ENCODE data around the gene CRELD2. TPM values are rescaled to one million over a fixed set of nuclear protein-coding genes. Genes with fewer than 3 reads are reported as not detected.
A peak's percentile ranks its signal among the peaks of the same experiment; 100 is the strongest.

Gene CRELD2
- total and polyA plus RNA-seq, 2 experiments from 2014 or later: 35.7 to 47.7 TPM

- Mint-ChIP-seq H3K9me3 (no peaks in the 10 kb centered on the region), H3K4me3 (no peak overlapping the region), H3K36me3 (ENCODE audit: low read depth) (peaks cover 2% of the 10 kb centered on the region; the same call in 1 of the 3 replicates), H3K4me1 (peaks cover 13% of the 10 kb centered on the region), H3K27me3 (ENCODE audit: insufficient read depth, low read depth, poor library complexity) (peaks cover 21% of the 10 kb centered on the region), H3K27ac (no peak overlapping the region)
- Histone ChIP-seq H3K36me3 (ENCODE audit: insufficient read depth) (no peaks in the 10 kb centered on the region), H3K79me2 (replicated peaks; ENCODE audit: insufficient read depth) (no peaks in the 10 kb centered on the region), H3K4me3 (peak overlapping the region; percentile 41; the same call in 1 of the 2 replicates), H4K20me1 (replicated peaks; ENCODE audit: insufficient read depth) (no peaks in the 10 kb centered on the region), H2AFZ (0 out of 2 replicates have a peak overlapping the region, but pooled peaks have one; percentile 59), H3K27me3 (ENCODE audit: insufficient read depth) (peaks cover 9% of the 10 kb centered on the region), H3K4me2 (peak overlapping the region; percentile 66), H3K9me2 (ENCODE audit: insufficient read depth) (no peaks in the 10 kb centered on the region), H3K27ac (ENCODE audit: low read depth) (no peak overlapping the region), H3K4me1 (ENCODE audit: insufficient read depth) (no peaks in the 10 kb centered on the region; the same call in 1 of the 2 replicates), H3F3A (replicated peaks; ENCODE audit: low read depth) (no peaks in the 10 kb centered on the region; the same call in 1 of the 2 replicates)
- DNase-seq (ENCODE audit: low spot score): peak; percentile 81
- no peak for TF ChIP-seq ETS1 (IDR thresholded peaks at IDR 0.05)
- TF ChIP-seq CTCF (conservative IDR thresholded peaks at IDR 0.05; ENCODE audit: low read depth in 2 of 2): peak; percentile 46 to 80
- ATAC-seq: peak; percentile 85
These were observed 11.0 kb downstream of the CRELD2 start for GRCh38 chr22:49929211-49929979.

- H2AFZ ChIP-seq: 0 out of 2 replicates have a peak overlapping the region, but pooled peaks have one; percentile 59
- no peak overlapping the region for H3K4me2 ChIP-seq
- H3K36me3 ChIP-seq (ENCODE audit: insufficient read depth): no peaks in the 10 kb centered on the region
- no peaks in the 10 kb centered on the region; the same call in 1 of the 2 replicates for H3F3A ChIP-seq (replicated peaks; ENCODE audit: low read depth)
- H3K27me3 Mint-ChIP-seq (ENCODE audit: insufficient read depth, low read depth, poor library complexity): peaks cover 21% of the 10 kb centered on the region
- H3K27ac ChIP-seq (ENCODE audit: low read depth): no peak overlapping the region
- H3K4me1 ChIP-seq (ENCODE audit: insufficient read depth): peaks cover 2% of the 10 kb centered on the region; the same call in 1 of the 2 replicates
- peaks cover 9% of the 10 kb centered on the region for H3K27me3 ChIP-seq (ENCODE audit: insufficient read depth)
- ATAC-seq (no peak), DNase-seq (ENCODE audit: low spot score) (no peak)
- peaks cover 12% of the 10 kb centered on the region for H3K4me1 Mint-ChIP-seq
- H3K9me3 Mint-ChIP-seq: no peaks in the 10 kb centered on the region
- H3K4me3 Mint-ChIP-seq: no peak overlapping the region
- no peaks in the 10 kb centered on the region for H3K79me2 ChIP-seq (replicated peaks; ENCODE audit: insufficient read depth)
- H3K36me3 Mint-ChIP-seq (ENCODE audit: low read depth): peaks cover 2% of the 10 kb centered on the region; the same call in 1 of the 3 replicates
- peak overlapping the region; percentile 41; the same call in 1 of the 2 replicates for H3K4me3 ChIP-seq
- no peak overlapping the region for H3K27ac Mint-ChIP-seq
- no peaks in the 10 kb centered on the region for H4K20me1 ChIP-seq (replicated peaks; ENCODE audit: insufficient read depth)
- no peaks in the 10 kb centered on the region for H3K9me2 ChIP-seq (ENCODE audit: insufficient read depth)
- TF ChIP-seq REST (IDR thresholded peaks at IDR 0.05; ENCODE audit: unreplicated experiment) (no peak), NANOG (IDR thresholded peaks at IDR 0.05; ENCODE audit: borderline replicate concordance) (no peak), EZH2 (IDR thresholded peaks at IDR 0.05; ENCODE audit: low read depth, unreplicated experiment) (no peak), ETS1 (IDR thresholded peaks at IDR 0.05) (no peak), EZH2phosphoT487 (IDR thresholded peaks at IDR 0.05; ENCODE audit: unreplicated experiment) (no peak), JUNB (IDR thresholded peaks at IDR 0.05; ENCODE audit: unreplicated experiment) (no peak), CTCF (conservative IDR thresholded peaks at IDR 0.05; ENCODE audit: low read depth in 2 of 2) (no peak), POLR2AphosphoS5 (IDR thresholded peaks at IDR 0.05; ENCODE audit: low read depth) (no peak), ZNF331 (CRISPR knock-in tag; IDR thresholded peaks at IDR 0.05; ENCODE audit: low read depth) (no peak), CREB1 (CRISPR knock-in tag; IDR thresholded peaks at IDR 0.05; ENCODE audit: low read depth) (no peak), ZNF114 (CRISPR knock-in tag; IDR thresholded peaks at IDR 0.05) (no peak)
These were observed 11.7 kb downstream of the CRELD2 start for GRCh38 chr22:49929994-49930575.

Data from GM23338 (cell line).